Cardiac fibroblast (primary cell): Measurements from ENCODE around the gene CFL2.
"Not testable (repeated sequence)": the region's sequence is repeated elsewhere in the genome, so short reads cannot be mapped to it uniquely, and the experiment has no call there.

Experiments used
- DNase-seq, 2 donors: peaks; one replicate each; pipeline versions ENCODE4 v3.0.0 to v3.0.0-alpha.2; 2010; ENCODE audit warnings: low read depth in 2 of 2
- H3K4me3 ChIP-seq, 2 donors: replicated peaks in 1 of 2; 1 replicate in 1 of 2; 2 replicates in 1 of 2; pipeline ENCODE4 v1.5.1; 2011; ENCODE audit warnings: low read depth in 2 of 2, low read length in 2 of 2, mild to moderate bottlenecking in 2 of 2, moderate library complexity in 1 of 2
- TF ChIP-seq, protein P1 (sequence below): IDR thresholded peaks from one replicate; pipeline ENCODE4 v1.5.1; 2011; ENCODE audit warnings: low read depth, mild to moderate bottlenecking, low read length, inconsistent platforms

CFL2 gene

DNA sequence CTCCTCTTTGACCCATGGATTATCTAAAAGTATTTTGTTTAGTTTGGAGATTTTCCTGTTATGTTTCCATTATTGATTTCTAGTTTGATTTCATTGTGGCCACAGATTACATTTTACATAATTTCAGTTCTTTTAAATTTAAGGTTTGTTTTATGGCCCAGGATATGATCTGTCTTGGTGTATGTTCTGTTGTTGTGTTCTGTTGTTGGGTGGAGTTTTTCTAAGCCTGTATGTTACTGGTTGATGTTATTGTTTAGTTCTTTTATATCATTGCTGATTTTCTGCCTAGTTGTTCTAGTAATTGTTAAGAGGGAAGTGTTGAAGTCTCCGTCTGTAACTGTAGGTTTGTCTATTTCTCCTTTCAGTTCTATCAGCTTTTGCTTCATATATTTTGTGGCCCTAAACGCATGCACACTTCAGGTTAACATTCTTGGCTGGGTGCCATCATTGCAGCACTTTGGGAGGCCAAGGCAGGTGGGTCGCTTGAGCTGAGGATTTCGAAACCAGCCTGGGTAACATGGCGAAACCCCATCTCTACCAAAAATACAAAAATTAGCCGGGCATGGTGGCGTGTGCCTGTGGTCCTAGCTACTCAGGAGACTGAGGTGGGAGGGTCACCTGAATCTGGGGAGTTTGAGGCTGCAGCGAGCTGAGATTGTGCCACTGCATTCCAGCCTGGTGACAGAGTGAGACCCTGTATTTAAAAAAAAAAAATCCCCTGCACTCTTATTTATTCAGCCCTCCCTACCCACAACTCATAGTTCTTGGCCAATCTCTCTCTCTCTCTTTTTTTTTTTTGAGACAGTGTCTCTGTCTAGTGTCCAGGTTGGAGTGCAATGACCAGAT lies 28.1 kb upstream of the CFL2 start:
- no peak overlapping the region for H3K4me3 ChIP-seq
- TF ChIP-seq, protein P1, sequence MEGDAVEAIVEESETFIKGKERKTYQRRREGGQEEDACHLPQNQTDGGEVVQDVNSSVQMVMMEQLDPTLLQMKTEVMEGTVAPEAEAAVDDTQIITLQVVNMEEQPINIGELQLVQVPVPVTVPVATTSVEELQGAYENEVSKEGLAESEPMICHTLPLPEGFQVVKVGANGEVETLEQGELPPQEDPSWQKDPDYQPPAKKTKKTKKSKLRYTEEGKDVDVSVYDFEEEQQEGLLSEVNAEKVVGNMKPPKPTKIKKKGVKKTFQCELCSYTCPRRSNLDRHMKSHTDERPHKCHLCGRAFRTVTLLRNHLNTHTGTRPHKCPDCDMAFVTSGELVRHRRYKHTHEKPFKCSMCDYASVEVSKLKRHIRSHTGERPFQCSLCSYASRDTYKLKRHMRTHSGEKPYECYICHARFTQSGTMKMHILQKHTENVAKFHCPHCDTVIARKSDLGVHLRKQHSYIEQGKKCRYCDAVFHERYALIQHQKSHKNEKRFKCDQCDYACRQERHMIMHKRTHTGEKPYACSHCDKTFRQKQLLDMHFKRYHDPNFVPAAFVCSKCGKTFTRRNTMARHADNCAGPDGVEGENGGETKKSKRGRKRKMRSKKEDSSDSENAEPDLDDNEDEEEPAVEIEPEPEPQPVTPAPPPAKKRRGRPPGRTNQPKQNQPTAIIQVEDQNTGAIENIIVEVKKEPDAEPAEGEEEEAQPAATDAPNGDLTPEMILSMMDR, result no peak
- DNase-seq, result no peak

GRCh38 chr14:34741840-34742239 lies 27.4 kb upstream of the CFL2 start:
- TF ChIP-seq, protein P1, result no peak
- no peak for DNase-seq
- H3K4me3 ChIP-seq, result no peak overlapping the region

GRCh38 chr14:34740139-34740538 lies 25.7 kb upstream of the CFL2 start:
- not testable (repeated sequence) for H3K4me3 ChIP-seq
- peak; percentile 32 to 45 for DNase-seq

DNA sequence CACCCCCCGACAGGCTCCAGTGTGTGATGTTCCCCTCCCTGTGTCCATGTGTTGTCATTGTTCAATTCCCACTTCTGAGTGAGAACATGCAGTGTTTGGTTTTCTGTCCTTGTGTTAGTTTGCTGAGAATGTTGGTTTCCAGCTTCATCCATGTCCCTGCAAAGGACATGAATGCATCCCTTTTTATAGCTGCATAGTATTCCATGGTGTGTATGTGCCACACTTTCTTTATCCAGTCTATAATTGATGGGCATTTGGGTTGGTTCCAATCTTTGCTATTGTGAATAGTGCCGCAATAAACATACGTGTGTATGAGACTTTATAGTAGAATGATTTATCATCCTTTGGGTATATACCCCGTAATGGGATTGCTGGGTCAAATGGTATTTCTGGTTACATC lies 22.7 kb upstream of the CFL2 start:
- not testable (repeated sequence) for H3K4me3 ChIP-seq, DNase-seq

DNA sequence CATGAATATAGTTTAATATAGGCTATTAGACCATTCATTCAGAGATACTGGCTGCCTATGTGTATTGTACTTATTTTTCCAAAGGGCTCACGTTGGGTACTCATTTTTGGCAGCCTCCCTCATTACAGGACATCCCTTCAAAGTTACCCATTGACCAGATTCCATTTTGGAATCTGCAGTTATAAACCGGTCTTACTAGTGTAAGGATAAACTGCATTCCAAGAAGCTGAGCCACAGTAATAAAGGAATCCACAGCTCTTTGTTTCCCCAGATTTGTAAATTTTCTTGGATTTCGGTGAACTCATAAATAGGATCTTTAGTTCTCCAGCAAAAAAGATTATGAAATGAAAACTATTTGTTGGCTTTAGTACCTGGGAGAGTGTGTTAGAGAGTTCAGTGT lies 18.9 kb upstream of the CFL2 start:
- H3K4me3 ChIP-seq, result no peak overlapping the region
- DNase-seq, result peak in 1 of 2 donors; percentile 8
- TF ChIP-seq, protein P1, result no peak

GRCh38 chr14:34732802-34733201 lies 18.4 kb upstream of the CFL2 start:
- TF ChIP-seq, protein P1, result no peak
- DNase-seq, result no peak
- no peak overlapping the region for H3K4me3 ChIP-seq

DNA sequence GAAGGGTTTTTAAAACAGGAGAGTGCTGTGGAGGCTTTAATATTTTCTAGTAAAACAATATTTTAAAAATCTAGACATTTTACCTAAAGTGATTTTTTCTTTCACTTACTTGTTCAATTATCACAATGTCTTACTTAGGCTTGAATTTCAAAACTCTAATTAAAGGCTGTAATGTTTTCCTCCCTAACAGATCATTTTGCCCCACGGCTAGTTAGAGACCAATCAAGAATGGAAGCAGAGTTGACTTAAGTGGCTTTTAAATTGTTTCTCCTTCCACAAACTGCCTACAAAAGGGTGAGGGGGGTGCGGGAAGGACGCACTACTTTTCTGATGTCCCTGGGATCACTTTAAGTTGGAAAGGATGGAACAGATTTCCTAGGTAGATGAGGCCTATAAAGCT lies 9.5 kb upstream of the CFL2 start:
- TF ChIP-seq, protein P1, result no peak

More for the DNA sequence above, 9.5 kb upstream of the CFL2 start:
- no peak for DNase-seq
- H3K4me3 ChIP-seq, result no peak overlapping the region
